ENCODE results near the gene TTC28. TPM values are rescaled to one million over a fixed set of nuclear protein-coding genes. Genes with fewer than 3 reads are reported as not detected.

The TTC28 gene
- total and polyA plus RNA-seq, 10 of the 15 experiments (the other 5 are each of a cell fraction or from before 2014, with no cell fraction given) = 0.15 to 8.4 (median 1.4) TPM

GRCh38 chr22:28444659-28445058 is 235.0 kb downstream of the TTC28 start:
- ChIA-PET CTCF (interaction anchor here (0.6 to 5.8 kb wide), 4 partner anchors 10 to 1736 kb away, joined by 3 to 45 read pairs (median 4); no protein-coding TSS in a partner anchor), POLR2A (no interaction called here), RAD21 (ENCODE audit: unreplicated experiment) (no interaction called here), SMC1A (ENCODE audit: uncharacterized antibody, unreplicated experiment) (interaction anchor here (0.6 kb wide), 1 partner anchor 144 kb away, joined by 3 read pairs; no protein-coding TSS in a partner anchor)
- Histone ChIP-seq H3K4me3 (no peak overlapping the region), H3K9me3 (replicated peaks; ENCODE audit: control insufficient read depth, insufficient read depth, low read length) (no peaks in the 10 kb centered on the region), H2AFZ (ENCODE audit: control insufficient read depth, low read depth, low read length) (no peak overlapping the region), H3K36me3 (ENCODE audit: control insufficient read depth in 2 of 2, insufficient read depth in 2 of 2, low read length in 1 of 2) (no peaks in the 10 kb centered on the region), H4K20me1 (ENCODE audit: control insufficient read depth, insufficient read depth) (no peaks in the 10 kb centered on the region), H3K4me2 (ENCODE audit: control insufficient read depth, insufficient read depth) (no peak overlapping the region), H3K9ac (ENCODE audit: control insufficient read depth, insufficient read depth, low read length) (no peak overlapping the region), H3K27ac (ENCODE audit: control insufficient read depth, insufficient read depth) (no peak overlapping the region), H3K27me3 (replicated peaks in 1 of 2; ENCODE audit: control insufficient read depth in 2 of 2, insufficient read depth in 2 of 2, low read length in 1 of 2) (peaks cover 4 to 8% of the 10 kb centered on the region in 2 experiments), H3K4me1 (ENCODE audit: control insufficient read depth, insufficient read depth, low read length) (no peaks in the 10 kb centered on the region), H3K79me2 (ENCODE audit: control insufficient read depth, insufficient read depth, low read length) (no peaks in the 10 kb centered on the region)
- intact Hi-C loops (cut with micrococcal nuclease; ENCODE audit: unreplicated experiment) = loop anchor here (5.0 kb wide), 1 partner anchor 422 kb away; no protein-coding TSS in a partner anchor
- 37% methylated on average over 5 of the region's 5 CpGs for WGBS (ENCODE audit: insufficient coverage, insufficient replicate concordance, low lambda C conversion rate, missing lambda C conversion rate)
- in situ Hi-C loops (cut with MboI) = no loop called here
- TF ChIP-seq USF2 (IDR thresholded peaks at IDR 0.05; ENCODE audit: borderline replicate concordance, low read depth, low read length) (no peak), KAT2A (conservative IDR thresholded peaks at IDR 0.05; ENCODE audit: control insufficient read depth, low read depth, low read length) (no peak), LARP7 (IDR thresholded peaks at IDR 0.05) (no peak), WRNIP1 (IDR thresholded peaks at IDR 0.05; ENCODE audit: borderline replicate concordance, low read depth, low read length) (no peak), MEF2B (IDR thresholded peaks at IDR 0.05; ENCODE audit: partially characterized antibody, poor library complexity, severe bottlenecking) (no peak), PKNOX1 (IDR thresholded peaks at IDR 0.05) (no peak), PAX8 (IDR thresholded peaks at IDR 0.05) (no peak), NFYB (IDR thresholded peaks at IDR 0.05; ENCODE audit: insufficient read depth, low read depth, low read length) (no peak), ZBED1 (IDR thresholded peaks at IDR 0.05; ENCODE audit: borderline replicate concordance) (no peak), NR2C1 (IDR thresholded peaks at IDR 0.05) (no peak), IKZF1 (conservative IDR thresholded peaks at IDR 0.05) (no peak), ZNF274 (IDR thresholded peaks at IDR 0.05; ENCODE audit: insufficient read depth, insufficient read length) (no peak), USF1 (IDR thresholded peaks at IDR 0.05; ENCODE audit: borderline replicate concordance, extremely low read length, insufficient read depth, low read depth, low read length) (no peak), BHLHE40 (IDR thresholded peaks at IDR 0.05; ENCODE audit: borderline replicate concordance in 1 of 2, low read depth in 2 of 2, low read length in 1 of 2) (no peak), BCL11A (IDR thresholded peaks at IDR 0.05; ENCODE audit: low read depth, low read length) (no peak), NKRF (conservative IDR thresholded peaks at IDR 0.05) (no peak), ATF3 (IDR thresholded peaks at IDR 0.05; ENCODE audit: borderline replicate concordance, extremely low read depth, low read depth, low read length) (no peak), POU2F2 (IDR thresholded peaks at IDR 0.05; ENCODE audit: borderline replicate concordance, low read depth, low read length) (no peak), CBX3 (IDR thresholded peaks at IDR 0.05; ENCODE audit: borderline replicate concordance, low read depth) (no peak)
- DNase-seq (ENCODE audit: low read depth, low spot score) (no peak), ATAC-seq (no peak), FAIRE-seq (no peak)
- BruUV-seq (replicated peaks) = no TSS peak

Data from GM12878 (cell line).